SU-DHL-6 (cell line): ENCODE measurements around the gene HSD11B2.

Source experiments
- EZH2phosphoT487 ChIP-seq: fragments of 200-600 bp; sonication (generic), shearing (Covaris generic); conservative IDR thresholded peaks from 2 replicates; pipeline ENCODE4 v1.6.1; 2018; ENCODE audit warnings: mild to moderate bottlenecking, antibody characterized with exemption, low read length, moderate library complexity, mixed read lengths
- TF ChIP-seq, protein P1 (sequence below): fragments of 200-600 bp; sonication (generic); IDR thresholded peaks from one replicate; pipeline ENCODE4 v1.5.1; 2017; ENCODE audit warnings: antibody characterized with exemption, mild to moderate bottlenecking, low read length, moderate library complexity; ENCODE audit not compliant: insufficient read depth, poor library complexity, severe bottlenecking

DNA sequence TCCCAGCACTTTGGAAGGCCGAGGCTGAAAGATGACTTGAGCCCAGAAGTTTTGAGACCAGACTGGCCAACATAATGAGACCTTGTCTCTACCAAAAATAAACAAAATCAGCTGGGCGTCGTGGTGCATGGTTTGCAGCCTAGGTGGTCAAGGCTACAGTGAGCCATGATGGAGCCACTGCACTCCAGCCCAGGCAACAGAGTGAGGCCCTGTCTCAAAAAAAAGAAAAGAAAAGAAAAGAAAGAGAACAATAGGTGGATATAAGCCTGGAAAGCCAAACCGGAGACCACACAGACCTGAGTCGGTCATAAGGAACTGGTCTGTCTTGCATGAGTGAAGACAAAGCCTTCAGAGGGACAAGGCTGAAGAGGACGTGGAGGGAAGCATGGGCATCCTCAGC lies 35.7 kb downstream of the HSD11B2 start:
- TF ChIP-seq, protein P1, sequence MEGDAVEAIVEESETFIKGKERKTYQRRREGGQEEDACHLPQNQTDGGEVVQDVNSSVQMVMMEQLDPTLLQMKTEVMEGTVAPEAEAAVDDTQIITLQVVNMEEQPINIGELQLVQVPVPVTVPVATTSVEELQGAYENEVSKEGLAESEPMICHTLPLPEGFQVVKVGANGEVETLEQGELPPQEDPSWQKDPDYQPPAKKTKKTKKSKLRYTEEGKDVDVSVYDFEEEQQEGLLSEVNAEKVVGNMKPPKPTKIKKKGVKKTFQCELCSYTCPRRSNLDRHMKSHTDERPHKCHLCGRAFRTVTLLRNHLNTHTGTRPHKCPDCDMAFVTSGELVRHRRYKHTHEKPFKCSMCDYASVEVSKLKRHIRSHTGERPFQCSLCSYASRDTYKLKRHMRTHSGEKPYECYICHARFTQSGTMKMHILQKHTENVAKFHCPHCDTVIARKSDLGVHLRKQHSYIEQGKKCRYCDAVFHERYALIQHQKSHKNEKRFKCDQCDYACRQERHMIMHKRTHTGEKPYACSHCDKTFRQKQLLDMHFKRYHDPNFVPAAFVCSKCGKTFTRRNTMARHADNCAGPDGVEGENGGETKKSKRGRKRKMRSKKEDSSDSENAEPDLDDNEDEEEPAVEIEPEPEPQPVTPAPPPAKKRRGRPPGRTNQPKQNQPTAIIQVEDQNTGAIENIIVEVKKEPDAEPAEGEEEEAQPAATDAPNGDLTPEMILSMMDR, result no peak
- TF ChIP-seq EZH2phosphoT487, result no peak
